Stimulated activated CD4-positive, alpha-beta T cell treated with anti-CD3 and anti-CD28 coated beads, TNF-alpha, amount 100 ng/mL, for 24 hours (primary cell): Measurements from ENCODE around the gene WNT3A.
"Not testable (repeated sequence)": the region's sequence is repeated elsewhere in the genome, so short reads cannot be mapped to it uniquely, and the experiment has no call there.

ENCODE experiments used
- DNase-seq, 3 experiments: peaks; one replicate each; pipeline ENCODE4 v3.0.0-alpha.2; 2020; ENCODE audit warnings: low read depth in 3 of 3

WNT3A gene

DNA sequence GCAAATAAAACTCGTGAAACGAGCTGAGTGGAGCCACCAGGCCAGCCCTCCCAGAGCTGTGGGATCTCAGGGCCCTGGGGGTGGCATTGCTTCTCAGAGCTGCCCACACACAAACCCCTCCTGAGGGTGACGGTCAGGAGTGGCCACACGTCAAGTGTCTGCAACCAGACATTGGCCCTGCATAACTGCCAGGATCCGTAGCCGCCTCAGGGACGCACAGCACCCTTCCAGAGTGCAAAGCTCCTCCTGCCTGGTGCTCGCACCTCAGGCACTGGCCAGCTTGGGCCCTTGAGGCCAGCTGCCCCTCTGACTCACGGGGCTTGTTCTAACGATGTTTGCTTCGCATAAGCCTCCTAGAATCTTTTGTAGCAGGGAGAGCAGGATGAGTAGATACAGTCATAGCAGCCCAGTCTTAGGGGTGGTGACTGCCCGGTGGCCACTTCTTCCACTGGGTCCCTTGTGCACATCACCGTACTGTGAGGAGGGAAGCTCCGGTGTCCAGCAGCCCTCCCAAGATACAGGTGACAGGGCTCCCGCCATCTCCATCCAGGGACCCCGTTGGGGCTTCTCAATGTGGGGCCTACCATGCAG, 5.0 kb downstream of the WNT3A start:
- DNase-seq: no peak

DNA sequence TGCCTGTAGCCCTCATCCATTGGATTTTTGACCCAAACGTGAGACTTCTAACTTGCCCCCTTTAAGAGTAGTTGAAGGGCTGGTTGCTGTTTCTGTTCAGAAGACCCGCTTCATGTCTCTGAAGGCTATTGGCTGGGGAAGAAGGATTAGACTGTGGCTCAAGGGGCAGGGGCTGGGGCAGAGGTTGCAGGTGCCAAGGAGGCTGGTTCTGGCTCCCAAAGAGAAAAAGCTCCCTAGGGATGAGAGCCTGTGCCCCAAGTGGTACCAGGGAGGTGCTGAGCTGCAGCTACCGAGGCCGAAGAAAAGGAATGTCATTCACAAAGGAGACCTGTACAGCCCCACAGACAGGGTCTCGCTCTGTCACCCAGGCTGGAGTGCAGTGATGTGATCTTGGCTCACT, 5.8 kb downstream of the WNT3A start:
- no peak for DNase-seq

DNA sequence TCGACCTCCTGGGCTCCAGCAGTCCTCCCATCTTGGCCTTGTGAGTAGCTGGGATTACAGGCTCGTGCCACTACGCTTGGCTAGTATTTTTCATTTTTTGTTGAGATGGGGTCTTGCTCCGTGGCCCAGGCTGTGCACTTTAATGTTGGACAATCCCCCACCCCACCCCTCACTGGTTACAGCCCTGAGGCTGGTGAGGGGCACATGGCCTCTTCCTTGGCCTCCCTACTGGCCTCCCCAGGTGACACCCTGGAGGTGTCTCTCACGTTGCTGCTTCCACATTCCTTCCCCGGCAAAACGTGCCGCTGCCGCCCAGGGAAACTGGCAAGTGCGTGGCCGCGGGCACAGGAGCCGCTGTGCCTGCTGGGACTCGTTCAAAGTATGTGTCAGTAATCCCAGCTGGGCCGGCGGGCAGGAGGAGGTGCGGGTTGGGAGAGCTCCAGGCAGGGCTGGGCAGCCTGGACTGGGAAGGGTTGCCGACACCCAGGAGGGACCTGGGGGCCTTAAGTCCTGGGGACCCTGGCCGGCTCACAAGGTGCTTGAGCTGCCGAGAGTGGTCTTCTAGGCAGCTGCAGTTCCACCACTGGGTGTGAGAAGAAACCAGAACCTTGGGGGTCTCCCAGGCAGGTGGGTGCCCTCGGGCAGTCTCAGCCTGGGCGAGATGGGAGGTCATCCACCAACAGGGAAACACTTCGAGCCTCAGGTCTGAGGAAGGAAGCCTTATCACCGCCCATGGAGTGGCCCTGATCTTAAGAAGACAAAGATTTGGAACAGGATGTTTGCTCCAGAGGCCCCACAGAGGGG, 6.5 kb downstream of the WNT3A start:
- DNase-seq: no peak

DNA sequence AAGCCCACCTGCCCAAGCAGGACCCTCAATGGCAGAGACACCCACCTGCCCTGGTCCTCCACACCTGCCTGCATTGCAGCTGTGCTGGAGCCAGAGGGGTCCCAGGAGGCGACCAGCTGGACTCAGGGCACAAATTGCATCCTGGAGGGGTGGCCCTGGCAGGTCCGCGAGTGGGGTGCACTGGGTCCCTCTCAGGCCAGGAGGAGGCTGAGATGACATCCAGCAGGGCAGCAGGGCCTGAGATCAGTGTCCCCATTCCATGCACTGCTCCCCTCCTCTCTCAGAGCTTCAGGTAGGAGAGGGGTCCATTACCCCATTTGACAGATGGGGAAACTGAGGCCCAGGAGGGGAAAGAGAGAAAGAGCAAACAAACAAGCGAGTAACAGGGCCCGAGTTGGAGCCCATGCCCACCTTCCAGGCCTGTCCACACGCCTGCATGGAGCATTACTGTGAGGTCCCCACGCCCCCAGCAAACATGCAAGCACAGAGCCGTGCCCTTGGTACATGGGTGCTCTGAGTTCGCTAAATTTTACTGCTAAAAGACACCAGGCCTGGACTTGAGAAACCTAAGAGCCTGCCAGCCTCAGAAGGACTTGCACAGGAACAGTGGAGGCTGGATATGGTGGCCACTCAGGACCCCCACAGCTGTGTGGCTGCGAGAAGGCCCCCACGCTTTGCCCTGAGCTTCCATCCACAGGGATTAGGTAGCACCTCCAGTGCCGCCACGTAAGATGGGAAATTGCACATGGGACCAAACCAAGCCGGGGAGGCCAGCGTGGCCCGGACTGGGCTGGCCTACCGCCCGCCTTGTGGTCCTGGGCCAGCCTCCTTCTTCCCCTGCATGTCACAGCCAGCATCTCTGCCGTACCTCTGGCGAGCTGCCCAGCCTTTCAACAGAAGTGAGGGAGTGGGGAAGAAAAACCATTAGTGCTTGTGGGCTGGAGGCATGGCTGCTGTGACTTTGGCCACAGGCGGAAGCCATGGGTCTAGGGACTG, 7.4 kb downstream of the WNT3A start:
- no peak for DNase-seq

DNA sequence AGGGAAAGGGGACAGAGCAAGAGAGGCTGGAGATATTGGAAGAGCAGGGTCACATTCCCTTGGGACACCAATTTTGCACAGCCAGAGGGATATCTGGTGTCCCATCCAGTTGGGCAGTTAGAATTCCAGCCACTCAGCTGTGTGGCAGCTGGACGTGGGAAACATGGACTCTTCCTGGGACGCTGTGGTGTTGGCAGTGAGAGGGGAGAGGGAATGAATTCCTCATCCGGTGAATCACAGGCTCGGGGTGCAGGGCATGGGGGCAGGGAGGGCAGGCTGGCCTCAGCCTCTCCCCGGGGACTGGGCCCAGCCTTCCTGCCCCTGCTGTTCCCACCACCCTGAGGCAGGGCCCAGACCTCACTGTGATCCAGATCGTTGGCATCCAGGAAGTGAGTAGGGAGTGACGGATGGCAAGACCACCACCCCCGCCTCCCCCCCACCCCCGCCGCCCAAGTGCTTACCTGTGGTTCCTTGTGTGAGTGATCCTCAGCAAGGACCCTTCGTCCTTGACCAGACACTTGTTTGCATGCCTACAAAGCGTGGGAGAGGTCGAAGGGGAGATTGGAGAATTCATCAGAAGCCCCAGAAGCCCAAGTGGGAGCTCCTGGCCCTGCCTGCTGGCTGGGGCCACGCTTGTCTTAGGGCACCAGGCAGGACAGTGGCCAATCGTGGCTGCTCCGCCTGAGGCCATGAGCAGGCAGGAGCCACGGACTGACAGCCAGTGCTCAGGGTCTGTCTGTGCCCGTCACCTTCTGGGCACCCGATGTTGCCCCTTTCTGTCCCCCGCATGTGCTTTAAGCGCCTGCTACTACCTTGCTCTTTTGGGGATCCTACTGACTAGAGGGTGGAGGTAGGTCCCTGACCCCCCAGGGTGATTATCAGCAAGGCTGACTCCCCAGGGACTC, 8.7 kb downstream of the WNT3A start:
- no peak for DNase-seq

DNA sequence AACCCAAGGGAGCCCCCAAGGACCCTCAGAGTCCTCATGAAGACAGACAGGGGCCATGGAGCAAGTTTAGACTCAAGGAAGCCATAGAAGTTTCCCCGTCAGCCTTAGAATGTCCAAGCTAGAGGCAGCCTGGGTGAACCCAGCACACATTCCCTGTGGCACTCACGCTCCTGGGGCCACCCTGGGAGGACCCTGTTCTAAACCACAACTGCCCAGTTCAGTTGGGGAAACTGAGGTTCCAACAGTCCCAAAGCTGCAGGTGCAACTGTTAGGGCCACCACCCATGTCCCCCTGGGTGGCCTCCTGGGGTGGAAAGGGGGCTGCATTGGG, 9.3 kb downstream of the WNT3A start:
- DNase-seq: no peak

DNA sequence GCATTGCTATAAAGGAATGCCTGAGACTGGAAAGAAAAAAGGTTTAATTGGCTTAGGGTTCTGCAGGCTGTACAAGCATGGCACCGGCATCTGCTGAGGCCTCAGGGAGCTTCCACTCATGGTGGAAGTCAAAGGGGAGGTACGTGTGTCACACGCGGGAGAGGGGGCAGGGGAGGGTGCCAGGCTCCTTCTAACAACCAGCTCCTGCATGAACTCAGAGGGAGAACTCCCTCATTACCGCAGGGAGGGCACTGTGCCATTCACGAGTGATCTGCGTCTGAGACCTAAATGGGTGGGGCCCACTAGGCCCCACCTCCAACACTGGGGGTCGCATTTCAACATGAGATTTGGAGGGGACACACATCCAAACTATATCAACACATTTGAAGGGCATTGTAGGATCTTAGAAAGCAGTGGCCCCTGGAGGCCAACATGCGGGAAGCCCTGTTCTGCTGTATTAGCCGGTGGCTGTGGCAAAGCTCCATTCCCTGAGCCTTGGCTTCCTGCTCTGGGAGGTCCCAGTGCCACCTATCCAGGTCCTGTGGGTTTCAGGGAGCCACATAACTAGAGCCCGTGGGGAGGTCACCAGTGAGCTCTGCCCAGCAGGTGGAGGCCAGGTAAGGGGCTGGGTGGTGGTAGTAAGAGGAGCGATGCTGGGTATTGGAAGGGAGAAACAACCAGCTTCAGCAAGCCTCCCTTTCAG, 10.0 kb downstream of the WNT3A start:
- DNase-seq: no peak

DNA sequence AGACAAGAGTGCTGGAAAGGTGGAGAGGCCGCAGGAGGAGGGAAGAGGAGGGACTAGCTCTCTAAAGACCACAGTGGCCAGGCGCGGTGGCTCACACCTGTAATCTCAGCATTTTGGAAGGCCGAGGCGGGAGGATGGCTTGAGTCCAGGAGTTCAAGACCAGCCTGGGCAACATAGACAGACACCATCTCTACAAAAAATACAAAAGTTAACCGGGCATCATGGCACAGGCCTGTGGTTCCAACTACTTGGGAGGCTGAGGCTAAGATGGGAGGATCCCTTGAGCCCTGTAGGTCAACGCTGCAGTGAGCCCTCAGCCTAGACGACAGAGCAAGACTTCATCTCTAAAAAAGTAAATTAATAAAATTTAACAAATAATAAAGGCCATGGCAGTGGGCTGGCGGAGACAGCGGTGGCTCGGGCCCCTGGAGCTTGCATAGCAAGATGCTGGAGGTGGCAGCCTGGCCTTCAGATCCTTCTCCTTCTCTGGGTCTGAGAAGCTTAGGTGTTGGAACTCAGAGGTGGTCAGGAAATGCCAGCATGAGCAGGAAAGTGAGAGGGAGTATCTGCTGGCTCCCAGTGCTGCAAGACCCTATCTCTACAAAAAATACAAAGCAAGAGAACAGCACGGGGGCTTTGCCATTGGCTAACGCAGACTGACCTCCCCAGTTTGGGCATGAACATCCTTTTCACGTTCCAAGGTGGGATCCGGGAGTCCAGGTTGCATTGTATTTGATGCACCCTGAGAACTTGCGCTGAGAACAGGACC, 10.7 kb downstream of the WNT3A start:
- DNase-seq: no peak

DNA sequence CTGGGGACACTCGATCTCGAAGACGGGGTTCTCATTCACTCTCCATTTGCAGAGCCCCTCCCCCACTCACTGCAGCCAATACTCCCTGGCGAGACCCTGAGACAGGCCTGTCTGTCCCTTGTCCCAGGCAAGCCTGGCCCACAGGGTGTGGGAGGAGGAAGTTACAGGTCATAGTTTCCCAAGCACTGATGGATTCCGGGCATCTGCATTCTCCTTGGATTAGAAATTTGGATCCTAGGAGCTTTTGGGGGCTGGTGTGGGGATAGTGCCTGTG, 11.3 kb downstream of the WNT3A start:
- no peak for DNase-seq

DNA sequence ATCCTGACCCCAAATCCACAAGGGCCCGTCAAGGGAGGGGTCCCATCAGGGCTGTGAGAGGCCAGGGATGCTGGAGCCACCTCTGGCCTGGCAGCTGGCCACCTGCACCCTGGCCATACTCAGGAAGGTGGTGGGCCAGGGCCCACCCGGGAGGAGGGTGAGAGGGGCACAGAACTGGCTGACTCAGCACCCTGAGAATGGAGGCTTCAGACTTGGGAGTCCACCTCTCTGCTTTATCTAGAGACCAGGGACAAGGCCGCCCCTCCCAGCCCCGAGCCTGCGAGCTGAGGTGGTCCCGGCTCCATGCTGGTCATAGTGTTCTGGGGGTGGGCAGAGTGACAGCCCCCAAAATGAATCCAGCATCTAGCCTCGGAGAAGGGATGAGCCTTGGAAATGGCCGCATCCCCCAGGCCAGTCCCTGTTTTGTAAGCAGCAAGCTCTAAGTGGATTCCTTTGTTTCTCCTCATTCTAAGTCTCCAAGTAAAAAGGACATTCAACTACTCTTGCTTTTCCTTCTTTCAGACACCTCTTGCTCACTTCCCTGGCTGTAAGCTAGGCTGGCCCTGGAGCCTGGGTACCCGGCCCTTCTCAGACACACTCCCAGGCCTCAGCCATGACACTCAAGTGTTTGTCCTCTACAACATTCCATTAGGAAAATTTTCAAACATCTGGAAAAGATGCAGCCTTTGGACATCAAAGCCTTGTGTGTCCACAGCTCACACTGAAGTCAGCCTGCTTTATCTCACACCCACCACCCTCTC, 12.3 kb downstream of the WNT3A start:
- no peak for DNase-seq

DNA sequence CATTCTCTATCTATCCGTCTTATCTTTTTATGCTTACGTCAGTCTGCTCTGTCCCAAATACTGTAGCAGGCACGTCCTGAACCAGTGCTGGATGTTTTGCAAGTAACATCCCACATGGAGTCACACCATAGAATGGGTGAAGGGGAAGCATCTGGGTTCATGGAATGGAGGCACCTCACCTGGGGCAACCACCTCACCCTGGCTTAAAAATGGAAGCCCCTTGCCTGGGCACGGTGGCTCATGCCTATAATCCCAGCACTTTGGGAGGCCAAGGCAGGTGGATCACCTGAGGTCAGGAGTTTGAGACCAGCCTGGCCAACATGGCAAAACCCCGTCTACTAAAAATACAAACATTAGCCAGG, 12.9 kb downstream of the WNT3A start:
- DNase-seq: not testable (repeated sequence)

DNA sequence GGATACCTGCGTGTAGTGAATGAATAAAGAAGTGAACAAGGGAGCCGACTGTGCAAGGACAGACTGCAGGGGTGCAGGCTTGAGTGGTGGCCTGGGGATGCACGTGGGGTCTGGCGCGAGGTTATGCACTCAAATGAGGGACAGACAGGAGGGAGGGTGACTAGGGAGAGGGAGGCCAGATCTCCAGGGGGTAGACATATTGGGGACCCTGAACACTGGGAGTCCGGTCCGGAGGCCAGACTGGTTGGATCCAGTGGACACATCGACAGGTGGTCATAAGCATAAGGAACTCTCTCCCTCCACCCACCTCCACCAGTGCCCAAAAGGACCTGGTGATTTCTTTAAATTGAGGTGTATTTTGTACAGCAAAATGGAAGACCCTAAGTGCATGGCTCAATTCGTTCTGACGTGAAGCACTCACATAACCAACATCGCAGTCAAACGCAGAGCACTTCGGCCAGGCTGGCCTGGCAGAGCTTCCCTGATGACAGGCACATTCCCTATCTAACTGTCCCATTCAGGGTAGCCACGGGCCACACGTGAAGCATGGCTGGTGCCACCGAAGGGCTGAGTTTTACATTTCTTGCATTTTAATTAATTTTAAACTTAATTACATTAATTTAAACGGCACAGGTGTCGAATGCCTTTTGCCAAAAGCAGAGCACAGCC, 14.0 kb downstream of the WNT3A start:
- DNase-seq: no peak

DNA sequence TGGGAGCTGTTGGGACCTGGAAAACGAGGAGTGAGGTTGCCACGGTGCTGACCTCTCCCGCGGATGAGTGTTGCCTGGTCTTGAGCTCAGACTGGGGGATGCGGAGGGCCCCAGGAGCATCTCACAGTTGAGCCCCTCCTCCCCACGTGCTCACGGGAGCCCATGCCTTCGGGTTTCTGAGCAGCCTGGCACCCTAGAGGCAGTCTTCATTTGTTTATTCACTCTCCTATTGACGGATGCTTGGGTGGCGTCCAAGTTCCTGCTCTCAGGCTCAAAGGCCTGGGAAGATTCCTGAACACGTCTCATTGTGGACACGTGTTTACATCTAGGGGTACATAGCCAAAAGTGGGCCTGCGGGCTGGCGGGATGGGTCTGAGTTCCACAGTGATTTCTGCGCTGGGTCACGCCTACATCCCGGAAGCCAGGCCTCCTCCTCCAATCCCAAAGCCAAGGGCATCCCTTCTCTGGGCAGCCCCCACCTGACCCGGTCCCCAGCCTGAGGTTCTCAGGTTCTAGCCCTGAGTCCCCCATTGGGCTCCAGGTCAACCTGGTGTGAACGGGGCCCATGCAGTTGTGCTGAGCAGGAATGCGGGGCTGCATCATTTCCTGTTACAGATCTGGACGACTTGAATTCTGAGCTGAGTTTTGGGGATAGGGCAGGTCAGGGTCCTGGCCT, 14.7 kb downstream of the WNT3A start:
- no peak for DNase-seq

DNA sequence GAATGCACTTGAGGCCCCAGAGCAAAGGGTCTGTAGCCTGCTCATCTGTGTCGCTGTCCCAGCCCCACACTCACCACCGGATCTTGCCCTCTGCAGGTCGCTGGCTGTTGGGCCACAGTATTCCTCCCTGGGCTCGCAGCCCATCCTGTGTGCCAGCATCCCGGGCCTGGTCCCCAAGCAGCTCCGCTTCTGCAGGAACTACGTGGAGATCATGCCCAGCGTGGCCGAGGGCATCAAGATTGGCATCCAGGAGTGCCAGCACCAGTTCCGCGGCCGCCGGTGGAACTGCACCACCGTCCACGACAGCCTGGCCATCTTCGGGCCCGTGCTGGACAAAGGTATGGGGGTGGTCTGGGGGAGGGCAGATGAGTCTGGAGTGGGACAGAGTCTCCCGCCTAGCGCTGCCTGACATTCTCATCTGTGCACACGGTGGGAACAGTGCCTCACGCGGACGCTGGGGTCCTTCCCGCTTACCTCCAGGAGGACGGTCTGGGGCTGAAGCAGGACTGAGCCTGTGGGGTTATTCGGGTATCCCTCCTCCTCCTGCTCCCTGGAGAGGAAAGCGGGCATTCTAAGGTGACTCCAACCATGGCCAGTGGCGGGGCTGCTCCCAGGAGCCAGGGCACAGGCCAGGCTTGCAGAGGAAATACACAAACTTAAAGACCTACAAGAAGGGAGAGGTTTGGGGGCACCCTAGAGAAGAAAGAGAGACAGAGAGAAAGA, 15.9 kb downstream of the WNT3A start:
- no peak for DNase-seq

DNA sequence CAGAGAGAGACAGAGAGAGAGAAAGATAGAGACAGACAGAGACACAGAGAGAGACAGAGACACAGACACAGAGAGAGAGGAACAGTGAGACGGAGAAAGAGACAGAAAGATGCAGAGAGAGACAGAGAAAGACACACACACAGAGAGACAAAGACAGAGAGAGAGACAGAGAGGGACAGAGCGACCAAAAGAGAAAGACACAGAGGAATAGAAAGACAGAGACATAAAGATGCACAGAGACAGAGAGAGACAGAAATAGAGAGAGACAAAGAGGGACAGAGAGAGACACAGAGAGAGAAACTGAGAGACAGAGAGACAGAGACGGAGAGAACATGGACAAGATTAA, 16.5 kb downstream of the WNT3A start:
- no peak for DNase-seq

DNA sequence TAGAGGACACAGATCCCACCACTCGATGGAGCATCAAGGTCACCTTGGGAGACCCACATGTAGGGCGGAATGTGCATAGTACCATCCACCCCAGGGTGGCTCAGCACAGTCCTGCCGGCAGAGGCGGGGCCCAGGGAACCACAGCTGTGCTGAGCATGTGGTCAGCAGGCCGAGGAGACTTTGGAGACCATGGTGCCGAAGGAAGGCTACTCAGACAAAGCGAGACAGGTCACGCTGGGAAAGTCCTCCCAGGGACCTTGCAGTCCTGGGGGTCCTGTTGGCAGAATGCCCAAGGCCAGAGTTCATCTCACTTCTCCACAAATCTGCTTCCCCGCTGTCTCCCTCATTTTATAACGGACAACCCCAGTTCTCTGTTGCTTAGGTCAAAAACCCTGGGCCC, 22.5 kb downstream of the WNT3A start:
- DNase-seq: no peak

DNA sequence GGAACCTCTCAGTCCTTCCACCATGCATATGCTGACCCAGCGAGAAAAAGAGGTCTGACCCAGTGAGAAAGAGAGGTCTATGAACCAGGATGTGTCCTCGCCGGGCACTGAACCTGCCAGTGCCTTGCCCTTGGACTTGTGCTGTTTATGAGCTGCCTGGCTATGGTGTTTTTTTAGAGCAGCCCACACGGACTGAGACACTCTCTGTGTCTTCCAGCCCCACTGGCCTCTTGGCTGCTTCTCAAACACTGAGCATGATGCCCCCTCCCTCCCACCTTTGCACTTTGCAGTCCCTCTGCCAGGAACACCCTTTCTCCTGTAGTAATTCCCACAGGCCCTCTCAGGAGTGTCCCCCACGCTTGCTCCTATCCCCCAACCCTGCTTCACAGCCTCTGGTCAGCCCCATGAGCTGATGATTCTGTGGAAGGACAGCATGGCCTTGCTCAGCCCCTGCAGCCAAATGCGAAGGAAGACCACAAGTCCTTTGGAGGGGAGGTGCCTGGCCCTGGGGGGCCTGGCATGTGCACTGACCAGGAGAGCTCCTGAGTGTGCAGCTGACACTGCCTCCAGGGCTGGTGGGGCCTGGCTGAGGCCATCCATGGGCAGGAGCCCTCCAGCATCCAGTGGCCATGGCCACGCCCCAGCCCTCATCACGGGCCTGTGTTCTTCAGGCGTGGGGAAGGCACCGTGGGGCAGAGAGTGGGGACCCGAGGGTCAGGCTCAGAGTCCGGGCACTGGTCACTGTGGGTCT, 23.8 kb downstream of the WNT3A start:
- DNase-seq: no peak
